Left forelimb (tissue), 1 donor: ENCODE measurements around the gene MYO1E.

Source experiments
- DNase-seq: peaks from one replicate; pipeline ENCODE4 v3.0.0-alpha.2; 2018; ENCODE audit warnings: low spot score

The MYO1E gene

DNA sequence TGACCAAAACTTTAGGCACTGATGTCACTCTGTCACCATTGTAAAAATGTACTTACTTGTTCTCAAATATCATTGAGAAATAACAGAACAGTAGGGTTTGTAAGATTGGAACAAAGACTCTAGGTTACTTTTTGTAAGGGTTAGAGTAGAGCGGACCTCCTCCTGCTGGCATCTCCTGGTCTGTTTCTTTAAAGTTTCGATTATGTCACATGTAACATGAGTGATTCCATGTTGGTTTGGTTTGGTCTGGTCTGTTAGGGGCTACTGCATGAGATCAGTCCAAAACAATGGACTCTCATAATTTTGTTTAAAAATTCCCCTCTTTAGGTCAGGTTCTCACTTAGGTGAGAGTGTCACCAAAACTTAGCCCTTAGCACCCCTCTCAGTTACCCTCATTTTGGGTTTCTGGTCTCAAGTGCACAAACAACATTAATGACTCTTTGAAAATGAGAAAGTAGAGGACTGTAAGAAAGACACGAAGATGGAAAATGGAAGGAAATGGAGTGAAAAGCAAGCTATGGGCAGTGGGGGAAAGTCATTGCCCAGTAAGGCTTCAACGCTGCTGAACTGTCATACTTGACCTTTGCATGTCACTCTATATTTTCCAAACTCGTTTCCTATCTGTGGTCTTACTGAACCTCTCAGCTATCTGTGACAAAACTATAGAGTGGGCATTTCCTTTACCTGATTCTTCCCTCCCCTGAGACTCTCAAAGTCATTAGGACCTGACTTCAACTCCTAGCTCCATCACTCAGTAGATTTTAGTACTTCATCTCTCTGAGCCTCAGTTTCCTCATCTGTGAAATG is 113.3 kb downstream of the MYO1E start:
- DNase-seq = no peak

DNA sequence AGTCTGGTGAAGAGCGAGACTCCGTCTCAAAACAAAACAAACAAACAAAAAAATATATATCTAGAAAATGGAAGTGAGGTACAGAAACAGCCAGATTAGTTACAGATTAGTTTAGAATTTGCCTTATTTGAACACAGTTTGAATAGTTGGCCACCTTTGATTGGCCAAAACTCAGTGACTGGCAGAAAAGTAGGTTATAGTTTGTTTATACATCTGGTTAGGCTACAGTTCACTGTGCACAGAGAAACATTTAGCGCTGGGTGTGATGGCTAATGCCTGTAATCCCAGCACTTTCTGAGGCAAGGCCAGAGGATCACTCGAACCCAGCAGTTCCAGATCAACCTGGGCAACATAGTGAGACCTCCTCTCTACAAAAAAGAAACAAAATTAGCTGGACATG is 114.4 kb downstream of the MYO1E start:
- DNase-seq = no peak

DNA sequence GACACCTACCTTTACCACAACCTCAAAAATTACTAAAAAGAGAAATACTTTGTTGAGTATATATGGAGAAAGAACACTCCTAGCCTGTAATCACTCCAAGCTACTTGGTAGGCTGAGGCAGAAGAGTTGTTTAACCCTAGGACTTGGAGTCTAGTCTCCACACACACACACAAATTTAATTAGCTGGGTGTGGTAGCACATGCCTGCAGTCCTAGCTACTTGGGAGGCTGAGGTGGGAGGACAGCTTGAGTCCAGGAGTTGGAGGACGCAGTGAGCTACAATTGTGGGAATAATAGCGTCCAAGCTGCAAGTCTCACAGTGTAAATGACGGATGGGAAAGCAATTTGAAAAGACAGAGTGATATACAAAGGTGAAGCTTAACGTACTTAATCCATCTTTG is 115.5 kb downstream of the MYO1E start:
- DNase-seq = no peak

DNA sequence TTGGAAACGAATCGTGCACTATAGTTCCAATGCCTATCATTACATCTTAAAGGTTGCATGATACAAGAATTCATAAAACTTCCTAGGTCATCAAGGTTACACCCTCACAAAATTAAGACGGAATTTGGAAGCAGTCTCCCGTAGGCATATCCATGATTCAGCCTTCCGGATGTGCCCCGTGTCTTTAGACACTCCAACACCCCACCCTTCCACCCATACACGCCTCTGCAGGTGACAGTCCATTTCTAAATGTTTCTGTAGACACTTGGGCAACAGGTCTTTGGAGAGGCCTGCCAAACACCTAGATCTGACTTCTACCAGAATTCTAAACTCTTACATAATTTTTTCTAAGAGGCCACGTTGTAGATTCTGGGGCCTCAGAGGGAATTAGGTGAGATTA is 116.2 kb downstream of the MYO1E start:
- DNase-seq = no peak

DNA sequence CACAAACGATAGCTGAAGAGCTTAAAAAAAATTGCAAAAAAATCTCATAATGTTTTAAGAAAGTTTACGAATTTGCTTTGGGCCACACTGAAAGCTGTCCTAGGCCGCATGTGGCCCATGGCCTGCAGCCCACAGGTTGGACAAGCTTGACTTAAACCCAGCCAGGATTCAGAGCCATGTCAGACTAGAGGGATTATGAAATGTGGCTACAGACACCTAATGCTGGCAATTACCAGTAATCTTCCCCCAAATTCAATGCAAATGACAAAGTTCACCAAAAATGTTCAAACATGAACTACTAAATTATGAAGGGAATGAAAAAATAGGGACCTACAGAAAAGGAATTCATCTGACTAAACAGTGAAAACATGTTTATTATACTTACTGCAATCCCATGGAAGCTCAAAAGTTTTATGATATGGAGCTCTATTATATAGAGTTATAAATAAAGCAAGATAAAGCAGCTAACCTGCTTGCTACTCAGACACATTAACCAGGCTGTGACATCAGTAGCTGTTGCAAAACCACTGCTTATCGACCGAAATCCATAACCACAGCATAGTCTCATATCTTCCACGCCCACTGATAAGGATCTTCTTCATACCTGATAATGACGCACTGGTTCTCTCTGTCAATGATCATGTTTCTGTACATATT is 116.9 kb downstream of the MYO1E start:
- DNase-seq = no peak

DNA sequence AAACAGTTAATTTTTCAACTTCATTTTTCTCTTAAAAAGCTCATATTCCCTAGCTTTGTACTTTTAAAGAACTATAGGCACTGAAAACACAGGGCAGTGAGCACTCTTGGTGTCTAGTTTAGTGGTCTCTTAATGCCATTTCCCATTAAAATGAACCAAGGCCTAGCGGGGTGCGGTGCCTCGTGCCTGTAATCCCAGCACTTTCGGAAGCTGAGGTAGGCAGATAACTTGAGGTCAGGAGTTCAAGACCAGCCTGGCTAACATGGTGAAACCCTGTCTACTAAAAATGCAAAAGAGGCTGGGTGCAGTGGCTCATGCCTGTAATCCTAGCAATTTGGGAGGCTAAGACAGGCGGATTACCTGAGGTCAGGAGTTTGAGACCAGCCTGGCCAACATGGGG is 120.5 kb downstream of the MYO1E start:
- no peak for DNase-seq

DNA sequence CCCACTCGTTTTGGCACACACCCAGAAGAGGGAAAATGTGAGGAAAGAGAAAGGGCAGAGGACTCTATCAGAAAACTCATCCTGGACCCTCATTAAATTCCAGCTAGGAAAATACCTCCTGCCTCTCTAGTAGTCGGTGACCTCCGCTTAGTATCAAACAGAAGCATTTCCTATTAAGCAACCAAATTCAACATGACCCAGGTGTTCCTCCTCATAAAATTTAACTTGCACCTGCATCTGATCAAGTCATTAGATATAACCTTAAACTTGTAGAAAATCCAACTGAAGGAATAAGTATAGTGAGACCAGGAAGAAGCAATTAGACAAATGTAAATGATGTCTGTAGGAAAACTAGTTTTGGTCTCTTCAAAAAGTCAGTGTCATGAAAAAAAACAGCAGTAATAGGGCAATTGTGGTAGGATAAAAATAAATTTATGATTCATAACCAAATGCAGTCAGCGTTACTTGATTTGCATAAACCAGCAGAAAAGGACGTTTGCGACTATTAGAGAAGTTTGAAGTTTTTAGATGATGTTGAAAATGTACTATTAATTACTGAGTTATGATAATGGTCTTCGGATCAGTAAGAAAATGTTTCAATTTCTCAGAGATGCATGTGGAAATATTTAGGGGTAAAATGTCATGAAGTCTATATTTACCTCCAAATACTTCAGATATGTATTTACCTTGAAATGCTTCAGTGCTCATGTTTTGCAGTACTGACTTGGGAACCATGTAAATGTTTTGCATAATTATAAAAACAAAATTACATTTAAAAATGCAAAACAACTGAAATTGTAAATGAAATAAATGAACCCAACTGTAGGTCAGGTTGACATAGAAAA is 121.4 kb downstream of the MYO1E start:
- no peak for DNase-seq

DNA sequence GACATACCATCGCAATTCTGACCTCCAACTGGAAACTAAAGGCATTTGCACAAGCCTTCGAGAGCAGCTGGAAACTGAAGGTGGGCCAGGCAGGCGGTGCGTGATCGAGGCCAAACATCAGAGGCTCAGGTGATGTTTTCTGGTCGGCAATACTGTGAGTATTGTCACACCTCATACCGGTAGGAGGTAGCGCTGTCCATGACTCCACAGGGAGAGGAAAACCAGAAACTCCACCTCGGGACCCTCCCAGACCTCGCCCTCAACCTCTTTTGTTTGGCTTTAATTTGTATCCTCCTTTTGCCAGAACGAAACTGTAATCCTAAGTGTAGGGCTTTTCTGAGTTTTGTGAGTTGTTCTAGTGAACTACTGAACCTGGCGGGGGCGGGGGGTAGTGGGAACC is 122.4 kb downstream of the MYO1E start:
- DNase-seq = no peak

DNA sequence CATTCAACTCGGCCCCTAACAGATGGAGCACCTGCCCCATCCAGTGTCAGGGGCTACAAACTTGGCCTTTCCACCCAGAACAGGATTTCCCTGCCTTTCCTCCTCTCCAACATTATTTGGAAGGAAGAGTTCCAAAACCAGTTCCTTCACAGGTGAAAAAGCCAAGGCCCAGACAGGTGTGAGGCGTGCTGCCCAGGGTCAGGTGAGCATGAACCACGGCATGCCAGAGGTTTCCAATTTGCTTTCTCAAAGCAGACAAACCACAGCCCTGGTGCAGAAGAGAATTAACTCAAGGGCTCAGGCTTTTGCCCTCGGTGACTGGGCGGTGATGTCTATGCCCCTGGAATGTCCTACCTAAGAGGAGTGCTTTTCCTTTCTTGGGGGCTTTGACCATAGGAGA is 122.9 kb downstream of the MYO1E start:
- no peak for DNase-seq

DNA sequence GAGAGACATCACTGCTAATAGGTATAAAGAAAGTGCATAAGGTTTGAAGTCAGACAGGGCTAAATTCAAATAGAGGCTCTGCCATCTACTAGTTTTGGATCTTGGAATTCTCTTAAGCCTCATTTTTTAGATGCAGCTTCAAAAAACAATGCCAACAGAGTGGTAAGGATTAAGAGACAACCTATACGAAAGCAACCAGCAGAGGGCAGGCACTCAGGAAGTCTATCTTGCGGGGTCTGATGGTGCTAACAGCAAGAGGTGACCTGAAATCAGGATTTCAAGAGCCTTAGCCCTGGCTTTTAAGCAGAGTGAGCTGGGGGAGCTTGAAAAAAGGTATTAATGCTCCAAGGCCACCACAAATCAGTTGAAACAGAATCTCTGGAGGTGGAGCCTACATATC is 125.3 kb downstream of the MYO1E start:
- no peak for DNase-seq

DNA sequence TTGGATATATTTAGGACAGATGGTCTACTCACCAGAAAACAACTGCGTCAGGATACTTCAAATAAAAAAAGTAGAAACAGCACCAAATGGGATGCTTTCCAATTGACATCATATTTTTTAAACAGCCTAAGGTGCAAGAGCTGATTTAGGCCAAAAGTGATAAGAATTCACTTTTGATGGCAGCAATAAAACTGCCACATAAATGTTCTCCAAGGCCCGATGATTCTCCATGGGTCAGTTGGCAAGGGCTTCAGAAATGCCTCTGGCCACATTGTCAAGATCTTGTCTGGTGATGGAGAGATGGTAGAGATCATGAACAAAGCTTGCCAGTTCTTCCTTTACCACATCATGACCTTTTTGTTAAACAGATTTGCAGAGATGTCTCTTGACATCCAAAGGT is 127.1 kb downstream of the MYO1E start:
- no peak for DNase-seq

DNA sequence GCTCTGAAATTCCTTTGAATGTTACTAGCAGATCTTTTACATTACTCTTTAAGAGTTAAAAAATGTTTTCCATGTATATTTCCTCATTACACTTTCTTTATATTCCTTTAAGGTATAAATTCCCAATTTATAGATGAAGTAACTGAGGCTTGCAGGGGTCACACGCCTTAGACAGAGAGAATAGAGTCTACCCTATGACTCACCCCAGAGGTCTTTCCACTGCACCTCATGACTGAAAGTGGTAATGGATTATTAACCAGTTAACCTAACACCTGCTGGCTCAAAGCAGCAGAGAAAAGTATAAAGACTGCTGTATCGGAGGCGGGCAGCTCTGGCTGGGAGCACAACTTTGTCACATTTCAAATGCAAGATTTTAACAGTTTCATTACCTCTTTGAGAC is 128.3 kb downstream of the MYO1E start:
- no peak for DNase-seq

DNA sequence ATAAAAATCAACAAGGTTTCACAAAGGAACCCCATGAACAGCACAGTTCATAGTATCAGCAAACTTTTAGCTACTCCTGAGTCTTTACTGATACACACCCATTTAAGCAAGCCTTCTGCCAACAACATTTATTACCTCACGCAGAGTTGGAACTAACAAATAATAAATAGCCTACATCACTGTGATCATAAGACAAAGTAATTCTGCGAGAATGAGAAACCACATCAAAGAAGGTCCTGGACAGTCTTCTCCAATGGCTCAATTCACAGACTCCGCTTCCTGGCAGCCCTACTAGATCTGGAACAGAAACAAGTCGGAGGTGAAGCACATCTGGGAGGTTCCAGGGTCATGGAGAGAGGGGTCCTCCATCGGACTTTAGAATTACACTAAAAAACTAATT is 129.0 kb downstream of the MYO1E start:
- DNase-seq = no peak

DNA sequence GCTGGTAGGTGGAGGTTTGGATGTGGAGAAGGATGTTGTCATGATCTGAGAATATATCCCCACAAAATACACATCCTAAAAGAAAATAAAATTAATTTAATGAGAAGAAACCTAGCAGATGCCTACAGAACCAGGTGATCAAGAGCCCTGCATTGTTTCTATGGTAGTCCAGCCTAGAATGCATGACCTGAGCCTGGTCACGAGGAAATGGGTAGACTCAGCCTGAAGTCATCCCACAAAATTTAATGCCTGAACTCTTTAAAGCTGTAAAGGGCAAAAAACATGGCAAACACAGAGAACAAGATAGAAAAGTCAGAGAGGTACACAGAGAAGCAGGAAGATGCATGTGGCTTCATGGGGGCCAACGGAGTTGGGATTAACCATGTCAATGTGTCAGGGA is 130.0 kb downstream of the MYO1E start:
- DNase-seq = no peak

DNA sequence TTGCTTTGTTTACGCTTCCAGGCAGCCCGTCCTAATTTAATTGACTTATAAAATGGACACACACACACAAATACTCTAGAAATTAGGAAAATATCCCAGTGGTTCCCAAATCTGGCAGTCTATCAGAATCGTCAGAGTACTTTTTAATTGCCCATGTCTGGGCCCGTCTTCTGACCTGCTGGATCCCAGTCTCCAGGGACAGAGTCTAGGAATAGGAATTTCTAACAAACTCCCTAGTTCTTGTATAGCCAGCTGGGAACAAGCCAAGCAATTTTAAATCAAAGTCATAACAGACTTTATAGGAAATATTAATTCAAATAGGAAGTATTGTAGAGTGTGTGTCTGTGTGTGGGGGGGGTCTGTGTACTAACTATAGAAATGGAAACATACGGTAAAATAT is 132.6 kb downstream of the MYO1E start:
- DNase-seq = no peak

DNA sequence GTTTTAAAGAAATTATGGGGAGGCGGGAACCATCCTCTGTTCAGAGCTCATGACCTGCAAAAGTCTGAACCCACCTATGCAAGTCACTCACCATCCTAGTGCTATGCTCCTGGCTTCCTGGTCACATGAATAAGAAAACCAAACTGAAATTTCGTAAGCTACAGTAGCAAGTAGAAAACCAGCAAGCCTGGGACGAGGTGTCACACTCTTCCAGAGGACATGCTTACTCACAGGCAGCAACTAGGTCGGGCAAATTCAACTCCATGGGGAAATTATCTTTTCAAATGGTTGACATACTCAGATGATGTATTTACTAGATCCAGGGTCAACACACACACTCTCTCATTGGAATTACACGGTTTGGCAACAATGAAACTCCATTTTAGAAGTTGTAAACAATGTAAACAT is 134.7 kb downstream of the MYO1E start:
- DNase-seq = no peak

DNA sequence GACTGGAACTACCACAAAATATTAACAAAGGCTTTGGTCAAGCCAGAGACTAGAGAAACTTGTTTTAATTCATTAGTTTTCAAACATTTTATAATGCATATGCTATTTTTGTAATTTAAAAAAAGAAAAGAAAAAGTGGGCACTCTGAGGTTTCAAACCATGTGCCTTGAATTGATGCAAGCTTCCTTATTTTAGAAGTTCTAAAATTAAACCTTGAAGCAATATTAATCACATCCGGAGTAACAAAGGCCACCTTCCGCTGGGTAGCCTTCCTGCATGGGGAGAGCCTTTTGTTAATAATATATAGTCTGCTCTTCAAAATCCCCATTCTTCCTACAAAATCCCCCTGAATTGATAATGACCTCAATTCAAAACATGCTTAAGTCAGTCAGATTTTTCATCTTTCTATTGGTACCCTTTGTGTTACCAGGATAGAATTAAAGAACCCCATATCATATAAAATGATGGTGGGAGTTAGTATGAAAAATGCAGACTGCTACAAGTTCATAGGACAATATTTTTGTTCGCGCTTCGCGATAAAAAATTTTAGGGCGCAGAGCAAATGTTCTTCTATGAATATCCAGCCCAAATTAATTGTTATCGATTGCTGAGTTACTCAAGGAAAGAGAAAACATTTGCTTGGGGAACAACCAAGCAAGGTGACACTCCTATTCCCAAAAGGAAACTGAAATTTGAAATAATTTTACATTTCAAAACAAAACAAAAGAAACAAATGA is 135.4 kb downstream of the MYO1E start:
- no peak for DNase-seq

DNA sequence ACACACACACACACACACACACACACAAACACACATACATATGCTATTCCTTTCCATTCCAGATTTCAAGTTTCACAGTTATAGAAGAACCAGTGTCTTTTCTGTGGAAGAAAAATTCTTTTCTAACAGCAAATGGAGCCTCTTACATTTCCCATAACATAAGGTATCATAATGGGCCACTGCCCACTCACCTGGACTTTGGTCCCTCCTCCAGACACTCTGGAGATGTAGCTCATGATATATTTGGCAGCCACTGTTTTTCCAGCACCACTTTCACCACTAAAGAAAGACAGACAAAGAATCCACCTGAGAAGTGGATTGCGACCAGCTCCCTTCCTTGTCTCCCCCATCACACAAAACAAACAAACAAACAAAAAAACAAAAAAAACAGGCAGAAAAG is 136.3 kb downstream of the MYO1E start:
- no peak for DNase-seq

DNA sequence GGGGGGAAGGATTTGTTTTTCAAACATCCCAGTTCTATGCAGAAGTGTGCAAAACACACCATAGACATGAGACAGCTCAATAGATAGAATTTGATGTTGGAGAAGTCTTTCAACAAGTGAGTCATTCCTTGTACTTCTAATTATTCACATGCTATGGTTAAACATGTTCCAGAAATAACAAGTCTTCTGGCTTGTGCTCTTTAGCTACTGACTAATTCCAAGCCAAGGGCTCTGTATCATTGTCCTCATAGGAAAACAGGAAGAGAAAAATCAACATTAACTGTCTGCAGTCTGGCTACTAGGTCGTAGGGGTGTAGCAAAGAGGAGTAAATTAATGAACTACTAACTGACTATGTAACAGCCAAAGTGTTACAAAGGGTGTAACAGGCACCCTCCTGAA is 140.2 kb downstream of the MYO1E start:
- DNase-seq = no peak

DNA sequence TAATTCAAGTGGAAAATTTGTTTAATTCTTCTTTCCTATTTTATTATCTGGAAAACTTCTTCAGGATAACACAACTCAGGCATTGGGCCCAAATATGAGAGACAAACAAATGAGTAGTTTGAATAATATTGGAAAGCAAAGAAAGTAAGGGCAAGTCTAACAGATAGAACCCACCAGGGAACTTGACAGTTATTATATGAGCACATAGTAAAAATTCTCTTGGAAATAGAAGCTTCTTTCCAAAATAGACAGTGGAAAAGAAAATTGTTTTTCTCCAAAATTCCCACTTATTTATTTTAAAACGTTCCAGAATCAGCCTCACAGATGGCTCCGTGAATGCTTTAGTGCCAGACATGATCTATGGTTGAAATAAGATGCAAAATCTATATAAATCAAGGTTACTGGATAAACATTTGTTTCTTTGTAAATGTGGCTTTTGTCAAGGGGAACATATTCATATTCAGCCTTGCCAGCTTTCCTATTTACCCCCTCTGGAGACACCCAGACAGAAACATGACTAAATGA is 142.1 kb downstream of the MYO1E start:
- DNase-seq = no peak

DNA sequence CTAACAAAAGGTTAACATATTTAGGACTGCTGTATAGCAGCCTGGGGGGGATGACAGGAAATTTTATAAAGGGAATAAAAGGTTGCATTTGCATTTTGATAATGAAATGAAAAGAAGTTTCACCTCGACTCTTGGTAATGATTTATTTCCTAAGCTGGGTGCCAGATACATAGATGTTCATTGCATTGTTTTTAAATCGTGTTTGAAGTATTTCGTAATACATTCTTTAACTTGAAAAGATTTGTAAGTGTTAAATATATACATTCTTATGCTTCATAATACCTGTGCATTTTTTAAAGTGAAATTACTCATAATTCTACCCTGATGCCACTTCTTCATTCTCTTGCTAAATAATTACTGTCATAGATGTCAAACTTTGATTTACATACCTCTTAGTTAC is 143.2 kb downstream of the MYO1E start:
- DNase-seq = no peak

DNA sequence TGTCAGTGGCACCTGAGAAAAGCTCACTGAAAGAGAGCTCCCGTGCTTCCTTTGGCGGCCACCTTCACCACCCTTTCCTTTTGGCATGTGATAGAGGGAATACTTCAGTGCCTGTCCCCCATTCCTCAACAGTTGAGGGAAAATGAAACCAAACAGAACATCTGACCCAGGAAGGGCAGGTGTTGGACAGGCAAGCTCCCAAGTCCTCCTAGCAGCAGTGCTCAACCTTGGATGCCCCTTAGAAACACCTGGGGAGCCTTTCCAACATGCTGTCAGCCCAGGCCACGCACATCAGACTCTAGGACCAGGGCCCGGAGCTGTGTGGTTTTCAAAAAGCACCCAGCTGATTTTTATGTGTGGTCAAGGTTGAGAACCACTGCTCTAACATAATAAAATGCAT is 143.7 kb downstream of the MYO1E start:
- DNase-seq = no peak
